ENCODE data around the gene MOB2. TPM values are rescaled to one million over a fixed set of nuclear protein-coding genes. Genes with fewer than 3 reads are reported as not detected.

The MOB2 gene
- total RNA-seq, 1 donor from 2014 or later, result 38.6 TPM

GRCh38 chr11:1484061-1484671, 2.4 kb downstream of the MOB2 start:
- Mint-ChIP-seq H3K27me3 (ENCODE audit: unreplicated experiment) (no peaks in the 10 kb centered on the region), H3K27ac (ENCODE audit: unreplicated experiment) (no peak overlapping the region), H3K9me3 (ENCODE audit: unreplicated experiment) (no peaks in the 10 kb centered on the region), H3K4me3 (ENCODE audit: unreplicated experiment) (no peak overlapping the region), H3K4me1 (ENCODE audit: unreplicated experiment) (peaks cover 26% of the 10 kb centered on the region), H3K36me3 (ENCODE audit: unreplicated experiment) (peaks cover 5% of the 10 kb centered on the region)
- no peak for DNase-seq (ENCODE audit: extremely low spot score, unreplicated experiment)
- no peak for TF ChIP-seq CTCF (IDR thresholded peaks at IDR 0.05)

- H3K9me3 Mint-ChIP-seq (ENCODE audit: unreplicated experiment), result no peaks in the 10 kb centered on the region
- H3K27me3 Mint-ChIP-seq (ENCODE audit: unreplicated experiment), result no peaks in the 10 kb centered on the region
- H3K27ac Mint-ChIP-seq (ENCODE audit: unreplicated experiment), result no peak overlapping the region
- no peak for TF ChIP-seq CTCF (IDR thresholded peaks at IDR 0.05)
- H3K4me3 Mint-ChIP-seq (ENCODE audit: unreplicated experiment), result no peak overlapping the region
- peaks cover 26% of the 10 kb centered on the region for H3K4me1 Mint-ChIP-seq (ENCODE audit: unreplicated experiment)
- no peak for DNase-seq (ENCODE audit: extremely low spot score, unreplicated experiment)
- peaks cover 12% of the 10 kb centered on the region for H3K36me3 Mint-ChIP-seq (ENCODE audit: unreplicated experiment)
These were observed 3.1 kb downstream of the MOB2 start for GRCh38 chr11:1483445-1483961.

DNA sequence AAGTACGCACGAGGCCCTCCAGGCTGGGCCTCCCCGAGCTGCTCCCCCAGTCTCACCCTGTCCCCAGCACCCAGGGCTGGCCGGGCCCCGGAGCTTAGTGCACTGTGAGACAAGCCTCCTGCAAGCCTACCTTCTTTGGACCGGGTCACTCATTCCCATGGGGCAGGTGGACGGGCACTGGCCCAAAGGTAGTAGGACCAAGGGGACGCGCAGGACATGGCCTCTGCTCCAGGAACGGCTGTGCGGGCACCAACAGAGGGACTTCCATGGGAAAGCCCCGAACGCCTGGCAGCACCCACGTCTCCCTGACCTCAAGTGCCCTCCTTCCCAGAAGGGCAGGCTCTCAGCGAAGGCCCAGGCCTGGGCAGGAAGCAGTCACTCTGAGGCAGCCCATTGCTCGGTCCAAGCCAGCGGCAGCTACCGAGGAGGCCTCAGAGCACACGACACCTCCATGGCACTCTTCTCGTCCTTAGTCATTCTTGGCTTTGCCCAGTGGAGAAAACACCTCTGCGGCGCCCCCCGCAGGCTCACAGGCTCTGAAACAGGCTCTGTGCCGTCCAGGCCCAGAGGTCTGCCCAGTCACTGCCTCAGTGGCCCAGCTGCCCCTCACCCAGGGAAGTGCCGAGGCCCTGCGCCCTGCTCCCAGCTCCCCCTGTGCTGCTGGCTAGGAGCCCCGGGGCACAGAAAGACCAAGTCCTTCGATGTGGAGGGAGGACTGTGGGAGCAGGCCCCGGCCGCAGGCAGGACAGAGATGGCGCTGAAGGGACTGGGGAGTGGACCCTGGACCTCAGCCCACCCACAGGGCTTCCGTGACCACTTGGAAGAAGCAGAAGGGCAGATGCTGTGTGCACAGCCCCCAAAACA, 3.8 kb downstream of the MOB2 start:
- peaks cover 21% of the 10 kb centered on the region for H3K4me1 Mint-ChIP-seq (ENCODE audit: unreplicated experiment)
- no peak for DNase-seq (ENCODE audit: extremely low spot score, unreplicated experiment)
- H3K27me3 Mint-ChIP-seq (ENCODE audit: unreplicated experiment), result no peaks in the 10 kb centered on the region
- no peak for TF ChIP-seq CTCF (IDR thresholded peaks at IDR 0.05)
- H3K9me3 Mint-ChIP-seq (ENCODE audit: unreplicated experiment), result no peaks in the 10 kb centered on the region
- H3K4me3 Mint-ChIP-seq (ENCODE audit: unreplicated experiment), result no peak overlapping the region
- no peak overlapping the region for H3K27ac Mint-ChIP-seq (ENCODE audit: unreplicated experiment)
- peaks cover 15% of the 10 kb centered on the region for H3K36me3 Mint-ChIP-seq (ENCODE audit: unreplicated experiment)

DNA sequence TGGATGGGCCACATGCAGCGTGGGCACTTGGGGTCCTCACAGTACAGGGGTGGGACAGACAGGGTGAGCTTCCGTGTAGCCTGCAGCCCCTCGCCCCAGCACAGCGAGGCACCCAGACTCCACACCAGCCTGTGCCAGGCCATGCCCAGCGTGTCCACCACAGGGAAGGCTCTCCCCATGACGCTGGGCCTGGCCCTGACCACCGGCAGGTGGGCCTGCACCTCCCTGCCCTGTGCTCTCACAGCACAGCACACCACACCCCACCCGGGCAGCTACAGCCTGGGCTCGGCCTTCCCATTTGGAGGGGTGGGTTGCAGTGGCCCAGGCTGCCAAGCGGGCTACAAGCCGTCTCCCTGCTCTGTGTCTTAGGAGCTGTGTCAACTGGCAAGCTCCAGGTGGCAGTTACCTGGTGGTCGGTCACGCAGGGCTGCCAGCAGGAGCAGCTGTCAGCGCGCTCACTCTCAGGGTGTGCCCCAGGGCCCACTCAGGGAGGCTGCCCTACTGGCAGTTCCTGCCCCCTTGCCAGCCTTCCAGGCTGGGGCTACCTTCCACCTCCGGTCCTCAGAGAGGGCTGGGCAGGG, 4.6 kb downstream of the MOB2 start:
- no peak for DNase-seq (ENCODE audit: extremely low spot score, unreplicated experiment)
- TF ChIP-seq CTCF (IDR thresholded peaks at IDR 0.05), result no peak

DNA sequence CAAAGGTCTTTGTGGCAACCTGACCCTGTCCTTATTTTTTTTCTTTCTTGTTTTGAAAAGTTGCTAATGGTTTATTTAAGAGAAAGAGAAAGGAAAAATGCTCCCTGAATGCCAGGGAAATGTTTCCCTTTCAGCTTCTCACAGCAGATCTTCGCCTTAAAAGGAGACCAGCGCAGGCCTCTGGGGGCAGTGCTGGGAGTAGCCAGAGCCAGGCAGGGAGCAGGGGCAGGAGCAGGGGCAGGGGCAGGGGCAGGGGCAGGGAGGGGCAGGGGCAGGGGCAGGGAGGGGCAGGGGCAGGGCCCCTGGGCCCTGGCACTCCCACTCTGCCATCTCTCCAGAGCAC, 5.1 kb downstream of the MOB2 start:
- Mint-ChIP-seq H3K4me3 (ENCODE audit: unreplicated experiment) (no peak overlapping the region), H3K9me3 (ENCODE audit: unreplicated experiment) (no peaks in the 10 kb centered on the region), H3K36me3 (ENCODE audit: unreplicated experiment) (peaks cover 18% of the 10 kb centered on the region), H3K4me1 (ENCODE audit: unreplicated experiment) (peaks cover 16% of the 10 kb centered on the region), H3K27ac (ENCODE audit: unreplicated experiment) (no peak overlapping the region), H3K27me3 (ENCODE audit: unreplicated experiment) (no peaks in the 10 kb centered on the region)
- DNase-seq (ENCODE audit: extremely low spot score, unreplicated experiment), result no peak
- no peak for TF ChIP-seq CTCF (IDR thresholded peaks at IDR 0.05)

More for the DNA sequence above, 4.6 kb downstream of the MOB2 start:
- H3K4me1 Mint-ChIP-seq (ENCODE audit: unreplicated experiment), result peaks cover 16% of the 10 kb centered on the region
- H3K27ac Mint-ChIP-seq (ENCODE audit: unreplicated experiment), result no peak overlapping the region
- H3K27me3 Mint-ChIP-seq (ENCODE audit: unreplicated experiment), result no peaks in the 10 kb centered on the region
- H3K4me3 Mint-ChIP-seq (ENCODE audit: unreplicated experiment), result no peak overlapping the region
- H3K36me3 Mint-ChIP-seq (ENCODE audit: unreplicated experiment), result peaks cover 18% of the 10 kb centered on the region
- H3K9me3 Mint-ChIP-seq (ENCODE audit: unreplicated experiment), result no peaks in the 10 kb centered on the region
